D721Med (cell line): ENCODE data around the gene C4orf50.

Experiments used
- DNase-seq: peaks from one replicate; pipeline ENCODE4 v3.0.0; 2011; ENCODE audit warnings: low spot score; ENCODE audit not compliant: insufficient read length
- FAIRE-seq: peaks from 2 replicates; lab custom pipeline; 2011; peaks lifted over from hg19 to GRCh38; lab: Jason Lieb, UNC
- CTCF ChIP-seq: IDR thresholded peaks from 2 replicates; pipeline ENCODE4 v1.5.1; 2012; ENCODE audit warnings: mild to moderate bottlenecking, control low read depth; ENCODE audit not compliant: insufficient read depth; ENCODE audit errors: missing control alignments

C4orf50 gene

GRCh38 chr4:6058531-6059374 lies 40.5 kb upstream of the C4orf50 start:
- TF ChIP-seq CTCF = no peak
- DNase-seq (no peak), FAIRE-seq (no peak)

- FAIRE-seq (no peak), DNase-seq (no peak)
- no peak for TF ChIP-seq CTCF
These were observed 38.9 kb upstream of the C4orf50 start for GRCh38 chr4:6056976-6057766.

GRCh38 chr4:6055436-6055835 lies 37.2 kb upstream of the C4orf50 start:
- no peak for TF ChIP-seq CTCF
- FAIRE-seq = no peak

GRCh38 chr4:6055030-6055429 lies 36.8 kb upstream of the C4orf50 start:
- no peak for FAIRE-seq
- no peak for DNase-seq
- TF ChIP-seq CTCF = no peak

More at GRCh38 chr4:6055436-6055835, 37.2 kb upstream of the C4orf50 start:
- no peak for DNase-seq

GRCh38 chr4:6054162-6054922 lies 36.1 kb upstream of the C4orf50 start:
- no peak for DNase-seq
- TF ChIP-seq CTCF = no peak
- no peak for FAIRE-seq

GRCh38 chr4:6052679-6053078 lies 34.4 kb upstream of the C4orf50 start:
- no peak for FAIRE-seq
- no peak for DNase-seq
- no peak for TF ChIP-seq CTCF
